Psoas muscle (tissue), 8 donors: ENCODE data around the gene SRGAP3. TPM values are rescaled to one million over a fixed set of nuclear protein-coding genes. Genes with fewer than 3 reads are reported as not detected.
A peak's percentile ranks its signal among the peaks of the same experiment; 100 is the strongest.

Experiments
- ATAC-seq, 4 donors: fragments of 200-7000 bp; cut with Tn5 transposase; one replicate each; pipeline ENCODE4 v1.9.1; 2020; ENCODE audit warnings: moderate library complexity in 3 of 4, mild to moderate bottlenecking in 2 of 4
- DNase-seq, 2 donors: peaks; one replicate each; pipeline ENCODE4 v3.0.0-alpha.2; 2020
- H3K27ac ChIP-seq: fragments of 200-600 bp; one replicate; pipeline ENCODE4 v1.8.0; 2022
- H3K27me3 ChIP-seq, 3 donors: fragments of 200-600 bp in 1 of 3; one replicate each; pipeline versions ENCODE4 v1.6.1 to v1.8.0; 2013 to 2022; ENCODE audit warnings: low read length in 2 of 3, mild to moderate bottlenecking in 2 of 3, moderate library complexity in 1 of 3; ENCODE audit not compliant: insufficient read depth in 3 of 3
- H3K36me3 ChIP-seq, 2 donors: fragments of 200-600 bp in 1 of 2; one replicate each; pipeline versions ENCODE4 v1.6.1 to v1.8.0; 2013 to 2022; ENCODE audit warnings: low read depth in 1 of 2, mild to moderate bottlenecking in 1 of 2, moderate library complexity in 1 of 2; ENCODE audit not compliant: insufficient read depth in 1 of 2
- H3K4me1 ChIP-seq: fragments of 200-600 bp; one replicate; pipeline ENCODE4 v1.8.0; 2022
- H3K4me3 ChIP-seq: fragments of 200-600 bp; one replicate; pipeline ENCODE4 v1.8.0; 2022; ENCODE audit warnings: mild to moderate bottlenecking
- H3K9me3 ChIP-seq: fragments of 200-600 bp; one replicate; pipeline ENCODE4 v1.8.0; 2022
- WGBS, 3 donors: extraction: QIAGEN DNeasy Blood & Tissue Kit; methylation state at CpG; one replicate each; pipeline versions ENCODE4 v1.1.6 to v1.1.7; 2013; 5-methylcytosine and 5-hydroxymethylcytosine counted together
- intact Hi-C, 2 donors: fragments of 100-400 bp; cut with DNase I; formaldehyde crosslinking; loops; one replicate each; pipeline versions ENCODE4 v1.11.0 to v1.14.2; 2022
- polyA plus RNA-seq, 3 donors: library from polyadenylated mRNA; stranded (reverse); fragments of 200-250 nt; gene quantifications; one replicate each; pipeline ENCODE4 v1.2.3, GENCODE V29; 2013
- total RNA-seq, 4 donors: library from RNA; stranded (reverse); fragmentation: NEBNext Ultra II Directional in 2 of 4; extraction: Animal tissue kit (Norgen Biotek cat#: 25700) in 2 of 4; gene quantifications; one replicate each; pipeline versions ENCODE4 v1.2.1 to v1.2.4, GENCODE V29; 2021 to 2023
- TF ChIP-seq, protein P1 (sequence below): fragments of 200-600 bp; IDR thresholded peaks from one replicate; pipeline ENCODE4 v1.8.0; 2022; ENCODE audit warnings: antibody characterized with exemption
- donor health status: healthy with polysubstance abuse.
- donor health status: DM: no; HTN: no; CAD: no; lungs with moderate emphysema.
- donor health status: Bipolar disorder and iron deficiency.
- donor health status: healthy.
- donor health status: DM: yes; HTN: yes; CAD: no.
- donor health status: DM: no; HTN: no; CAD: no.
- donor health status: DM: no; HTN: no; CAD: no.
- donor health status: DM: yes; HTN: yes; CAD: no.

SRGAP3 gene
- total and polyA plus RNA-seq, 7 donors = 0.77 to 7.6 (median 1.9) TPM

DNA sequence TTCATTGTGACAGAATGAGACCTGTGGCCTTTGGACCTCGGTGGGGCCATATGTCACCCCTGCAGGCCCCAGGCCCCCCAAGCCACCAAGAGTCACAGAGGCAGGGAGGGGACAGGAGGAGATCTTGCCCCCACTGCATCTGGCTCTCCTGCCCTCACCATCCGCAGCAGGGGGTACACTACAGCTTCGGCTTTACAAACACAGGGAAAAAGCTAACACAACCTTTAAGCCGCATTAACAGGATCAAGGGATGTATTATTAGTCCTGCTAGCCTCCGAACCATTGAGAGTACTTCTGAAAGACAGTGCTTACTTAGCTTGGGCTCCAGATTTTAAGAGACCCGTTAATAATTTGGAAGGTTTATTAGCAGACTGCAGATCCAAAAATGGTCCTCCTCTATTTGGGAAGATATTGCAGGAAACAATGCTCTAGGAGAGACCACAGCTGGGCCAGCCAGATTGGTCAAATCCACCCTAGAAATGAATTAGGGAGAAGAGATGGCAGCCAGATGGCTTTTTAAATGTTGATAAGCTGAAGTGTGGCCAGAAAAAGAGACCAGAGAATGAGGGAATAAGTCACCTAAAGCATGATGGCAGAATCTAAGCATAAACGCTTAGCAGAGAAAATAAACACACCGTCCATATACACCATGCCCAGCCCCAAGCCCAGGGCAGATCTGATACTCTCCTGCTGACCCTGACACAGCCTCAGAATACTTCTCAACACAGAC is 31.5 kb downstream of the SRGAP3 start:
- WGBS, 3 donors = 70 to 82% (median 77%) methylated on average over 8 of the region's 8 CpGs
- TF ChIP-seq, protein P1, sequence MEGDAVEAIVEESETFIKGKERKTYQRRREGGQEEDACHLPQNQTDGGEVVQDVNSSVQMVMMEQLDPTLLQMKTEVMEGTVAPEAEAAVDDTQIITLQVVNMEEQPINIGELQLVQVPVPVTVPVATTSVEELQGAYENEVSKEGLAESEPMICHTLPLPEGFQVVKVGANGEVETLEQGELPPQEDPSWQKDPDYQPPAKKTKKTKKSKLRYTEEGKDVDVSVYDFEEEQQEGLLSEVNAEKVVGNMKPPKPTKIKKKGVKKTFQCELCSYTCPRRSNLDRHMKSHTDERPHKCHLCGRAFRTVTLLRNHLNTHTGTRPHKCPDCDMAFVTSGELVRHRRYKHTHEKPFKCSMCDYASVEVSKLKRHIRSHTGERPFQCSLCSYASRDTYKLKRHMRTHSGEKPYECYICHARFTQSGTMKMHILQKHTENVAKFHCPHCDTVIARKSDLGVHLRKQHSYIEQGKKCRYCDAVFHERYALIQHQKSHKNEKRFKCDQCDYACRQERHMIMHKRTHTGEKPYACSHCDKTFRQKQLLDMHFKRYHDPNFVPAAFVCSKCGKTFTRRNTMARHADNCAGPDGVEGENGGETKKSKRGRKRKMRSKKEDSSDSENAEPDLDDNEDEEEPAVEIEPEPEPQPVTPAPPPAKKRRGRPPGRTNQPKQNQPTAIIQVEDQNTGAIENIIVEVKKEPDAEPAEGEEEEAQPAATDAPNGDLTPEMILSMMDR = no peak

GRCh38 chr3:9216736-9217135 is 32.7 kb downstream of the SRGAP3 start:
- no peaks in the 10 kb centered on the region for H3K27me3 ChIP-seq
- no peak overlapping the region for H3K27ac ChIP-seq
- TF ChIP-seq, protein P1 = no peak
- intact Hi-C loops = no loop called here
- no peaks in the 10 kb centered on the region for H3K36me3 ChIP-seq
- 90 to 93% (median 93%) methylated on average over 14 of the region's 14 CpGs for WGBS, 3 donors
- no peaks in the 10 kb centered on the region for H3K4me1 ChIP-seq
- no peak for DNase-seq
- no peak for ATAC-seq
- no peak overlapping the region for H3K4me3 ChIP-seq
- no peaks in the 10 kb centered on the region for H3K9me3 ChIP-seq

More for the DNA sequence above, 31.5 kb downstream of the SRGAP3 start:
- Histone ChIP-seq H3K27ac (no peak overlapping the region), H3K36me3 (no peaks in the 10 kb centered on the region), H3K27me3 (no peaks in the 10 kb centered on the region), H3K4me1 (no peaks in the 10 kb centered on the region), H3K4me3 (no peak overlapping the region), H3K9me3 (no peaks in the 10 kb centered on the region)
- DNase-seq (no peak), ATAC-seq (no peak)
- intact Hi-C loops = no loop called here

- DNase-seq = no peak
- peaks cover 5% of the 10 kb centered on the region for H3K4me1 ChIP-seq
- no peak overlapping the region for H3K4me3 ChIP-seq
- no peaks in the 10 kb centered on the region for H3K36me3 ChIP-seq
- ATAC-seq = peak in 1 of 4 donors; percentile 58
- WGBS, 3 donors = 20 to 27% (median 21%) methylated on average over 2 of the region's 2 CpGs
- no peak overlapping the region for H3K27ac ChIP-seq
- intact Hi-C loops = no loop called here
- no peaks in the 10 kb centered on the region for H3K9me3 ChIP-seq
- TF ChIP-seq, protein P1 = no peak
- H3K27me3 ChIP-seq = no peaks in the 10 kb centered on the region
Observed at GRCh38 chr3:9214599-9214998, 34.8 kb downstream of the SRGAP3 start.

DNA sequence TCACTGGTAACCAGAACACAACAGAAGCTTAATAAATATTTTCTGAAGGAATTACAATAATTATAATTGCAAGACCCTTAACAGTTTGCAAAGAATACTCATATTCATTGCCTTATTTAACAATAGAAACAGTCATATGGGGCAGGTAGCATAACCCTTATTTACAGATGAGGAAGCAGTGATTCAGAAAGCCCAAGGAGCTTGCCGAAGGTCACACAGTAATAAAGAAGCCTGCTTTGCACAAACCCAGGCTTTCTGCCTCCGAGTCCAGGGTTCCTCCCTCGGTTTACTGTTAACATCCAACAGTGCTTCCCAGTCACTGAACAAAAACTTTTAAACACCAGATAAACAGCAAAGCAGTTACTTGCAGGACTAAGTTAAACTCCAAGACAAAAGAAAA is 35.3 kb downstream of the SRGAP3 start:
- H3K36me3 ChIP-seq = no peaks in the 10 kb centered on the region
- no peak overlapping the region for H3K4me3 ChIP-seq
- intact Hi-C loops = no loop called here
- TF ChIP-seq, protein P1 = no peak
- no peaks in the 10 kb centered on the region for H3K9me3 ChIP-seq
- H3K27me3 ChIP-seq = no peaks in the 10 kb centered on the region
- DNase-seq (no peak), ATAC-seq (no peak)
- H3K4me1 ChIP-seq = peaks cover 5% of the 10 kb centered on the region
- WGBS, 3 donors = 79 to 88% (median 86%) methylated on average over 3 of the region's 3 CpGs
- no peak overlapping the region for H3K27ac ChIP-seq
